ENCODE measurements around the gene NECTIN4.

GRCh38 chr1:161021970-161022353 lies 67.4 kb downstream of the NECTIN4 start:
- TF ChIP-seq EZH2 (IDR thresholded peaks at IDR 0.05): no peak
- no peak for TF ChIP-seq CTCF (IDR thresholded peaks at IDR 0.05)

Data from neural progenitor cell (in vitro differentiated cells).